ENCODE data around the gene MUL1.

DNA sequence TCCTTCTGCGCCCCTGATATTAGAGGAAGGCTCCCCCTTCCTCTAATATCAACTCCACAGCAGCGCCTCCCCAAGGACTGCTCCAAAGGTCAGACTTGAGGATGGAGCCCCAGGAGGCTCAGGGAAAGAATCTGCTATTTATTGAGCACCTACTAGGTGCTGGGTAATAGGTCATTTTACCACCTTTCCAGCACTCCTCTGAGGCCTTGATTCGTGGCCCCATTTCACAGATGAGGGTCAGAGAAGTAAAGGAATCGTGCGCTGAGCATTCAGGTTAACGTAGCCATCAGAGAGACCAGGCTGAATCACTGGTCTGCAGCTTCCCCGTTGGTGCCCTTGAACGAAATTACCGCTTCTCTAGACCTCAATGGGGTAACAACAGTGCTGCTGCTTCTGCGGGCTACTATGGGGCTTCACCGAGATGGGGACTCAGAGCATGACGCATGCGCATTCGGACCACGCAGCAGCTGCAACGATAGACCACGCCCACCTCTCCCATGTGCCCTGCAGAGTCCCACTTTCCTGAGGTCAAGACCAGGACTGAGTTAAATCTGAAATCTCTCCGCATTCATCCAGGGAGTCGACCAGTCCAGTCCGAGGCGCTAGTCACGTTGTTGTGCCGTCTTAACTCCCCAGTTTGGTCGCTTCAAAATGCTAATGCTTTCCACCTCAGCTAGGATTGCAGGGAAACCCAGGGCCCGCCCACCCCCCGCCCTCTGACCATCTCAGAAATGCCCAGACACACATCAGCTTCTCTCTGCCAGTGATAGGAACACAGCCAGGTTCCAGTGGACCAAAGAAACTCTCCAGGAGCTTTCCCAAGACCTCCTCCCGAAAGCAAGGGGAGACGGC is 34.9 kb downstream of the MUL1 start:
- TF ChIP-seq CTCF (IDR thresholded peaks at IDR 0.05): no peak
- TF ChIP-seq POLR2A (IDR thresholded peaks at IDR 0.05; ENCODE audit: low read depth): no peak
- TF ChIP-seq EP300 (IDR thresholded peaks at IDR 0.05): no peak
